Activated B cell treated with CpG ODN at 0.5 μM for 24 hours (primary cell): ENCODE data around the gene ZNF322. TPM values are rescaled to one million over a fixed set of nuclear protein-coding genes. Genes with fewer than 3 reads are reported as not detected.
A peak's percentile ranks its signal among the peaks of the same experiment; 100 is the strongest.

Source experiments
- ATAC-seq: fragments of 200-7000 bp; cut with Tn5 transposase; one replicate; pipeline ENCODE4 v1.10.0; 2021; ENCODE audit warnings: low read depth, mild to moderate bottlenecking, moderate library complexity
- CTCF ChIA-PET: fragments of 350-600 bp; sonication (Branson Sonifier 250); formaldehyde crosslinking; loops from one replicate; lab custom pipeline; 2021; ENCODE audit warnings: antibody characterized with exemption; lab: Charles Lee
- POLR2A ChIA-PET: fragments of 350-600 bp; sonication (Branson Sonifier 250); formaldehyde crosslinking; loops from one replicate; lab custom pipeline; 2021; ENCODE audit warnings: antibody characterized with exemption; lab: Charles Lee
- DNase-seq: peaks from one replicate; pipeline ENCODE4 v3.0.0; 2022
- H3K27ac Mint-ChIP-seq: one replicate; pipeline ENCODE4 v1.8.0; 2020; ENCODE audit warnings: mixed read lengths
- H3K27me3 Mint-ChIP-seq: one replicate; pipeline ENCODE4 v1.8.0; 2021; ENCODE audit warnings: mixed read lengths
- H3K36me3 Mint-ChIP-seq: one replicate; pipeline ENCODE4 v1.8.0; 2021; ENCODE audit warnings: low read depth, mixed read lengths
- H3K4me1 Mint-ChIP-seq: one replicate; pipeline ENCODE4 v1.8.0; 2021; ENCODE audit warnings: mixed read lengths
- H3K4me3 Mint-ChIP-seq: one replicate; pipeline ENCODE4 v1.8.0; 2020; ENCODE audit warnings: mild to moderate bottlenecking, mixed read lengths
- H3K9me3 Mint-ChIP-seq: one replicate; pipeline ENCODE4 v1.8.0; 2020; ENCODE audit warnings: mixed read lengths
- intact Hi-C: fragments of 100-400 bp; cut with micrococcal nuclease; formaldehyde crosslinking; loops from one replicate; pipeline ENCODE4 v1.15.1; 2024
- total RNA-seq: library from RNA; stranded (reverse); gene quantifications from 2 replicates; pipeline ENCODE4 v1.2.3, GENCODE V29; 2022
- TF ChIP-seq, protein P1 (sequence below): fragments of 200-600 bp; IDR thresholded peaks from one replicate; pipeline ENCODE4 v1.8.0; 2022; ENCODE audit warnings: antibody characterized with exemption, mild to moderate bottlenecking

The ZNF322 gene
- total RNA-seq, 1 donor from 2014 or later = 20.4 TPM

DNA sequence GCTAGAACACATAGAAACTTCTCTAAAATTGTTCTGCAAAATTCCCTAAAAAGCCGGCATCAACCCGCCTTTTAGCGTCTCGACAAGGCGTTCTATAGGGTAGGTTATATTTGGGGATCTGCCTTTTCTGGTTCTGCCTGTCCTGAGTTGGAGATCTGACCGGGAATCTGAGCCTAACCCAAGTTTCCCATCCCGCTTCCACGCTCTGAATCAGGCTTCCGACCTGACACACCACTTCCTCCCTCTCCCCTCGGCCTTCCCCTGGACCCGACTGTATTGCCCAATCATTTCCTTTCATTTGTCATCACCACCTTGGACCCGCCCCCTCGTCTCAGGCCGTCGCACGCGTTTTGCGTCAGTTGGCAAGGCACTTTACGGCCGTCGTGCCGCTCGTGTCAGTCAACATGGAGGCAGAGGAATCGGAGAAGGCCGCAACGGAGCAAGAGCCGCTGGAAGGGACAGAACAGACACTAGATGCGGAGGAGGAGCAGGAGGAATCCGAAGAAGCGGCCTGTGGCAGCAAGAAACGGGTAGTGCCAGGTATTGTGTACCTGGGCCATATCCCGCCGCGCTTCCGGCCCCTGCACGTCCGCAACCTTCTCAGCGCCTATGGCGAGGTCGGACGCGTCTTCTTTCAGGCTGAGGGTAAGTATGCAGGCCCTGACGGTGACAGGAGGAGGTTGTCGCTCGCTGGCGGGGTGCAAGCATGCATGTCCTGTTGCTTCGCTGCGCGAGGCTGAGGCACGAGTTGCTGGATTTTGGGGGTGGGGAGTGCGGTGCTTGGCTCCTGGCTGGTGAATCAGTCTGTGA, 62.8 kb downstream of the ZNF322 start, which contains the start of gene ABT1:
ABT1 (plus strand) TSS at position 375 of the 810 bp plus-strand sequence; CDS start at position 405, 30 bp downstream.
- DNase-seq (peak; percentile 91), ATAC-seq (peak; percentile 90)
- ChIA-PET POLR2A (interaction anchor here (0.6 to 2.3 kb wide), 6 partner anchors 28 to 1294 kb away, joined by 5 to 13 read pairs (median 8); a partner anchor contains a TSS), CTCF (interaction anchor here (0.8 to 3.4 kb wide), 4 partner anchors 43 to 473 kb away, joined by 3 to 23 read pairs (median 12); a partner anchor contains a TSS)
- Mint-ChIP-seq H3K4me1 (peaks cover 17% of the 10 kb centered on the region), H3K36me3 (peaks cover 28% of the 10 kb centered on the region), H3K27ac (no peak within 1 kb of the TSS), H3K27me3 (peaks cover 5% of the 10 kb centered on the region), H3K4me3 (no peak within 1 kb of the TSS), H3K9me3 (no peaks in the 10 kb centered on the region)
- TF ChIP-seq, protein P1, sequence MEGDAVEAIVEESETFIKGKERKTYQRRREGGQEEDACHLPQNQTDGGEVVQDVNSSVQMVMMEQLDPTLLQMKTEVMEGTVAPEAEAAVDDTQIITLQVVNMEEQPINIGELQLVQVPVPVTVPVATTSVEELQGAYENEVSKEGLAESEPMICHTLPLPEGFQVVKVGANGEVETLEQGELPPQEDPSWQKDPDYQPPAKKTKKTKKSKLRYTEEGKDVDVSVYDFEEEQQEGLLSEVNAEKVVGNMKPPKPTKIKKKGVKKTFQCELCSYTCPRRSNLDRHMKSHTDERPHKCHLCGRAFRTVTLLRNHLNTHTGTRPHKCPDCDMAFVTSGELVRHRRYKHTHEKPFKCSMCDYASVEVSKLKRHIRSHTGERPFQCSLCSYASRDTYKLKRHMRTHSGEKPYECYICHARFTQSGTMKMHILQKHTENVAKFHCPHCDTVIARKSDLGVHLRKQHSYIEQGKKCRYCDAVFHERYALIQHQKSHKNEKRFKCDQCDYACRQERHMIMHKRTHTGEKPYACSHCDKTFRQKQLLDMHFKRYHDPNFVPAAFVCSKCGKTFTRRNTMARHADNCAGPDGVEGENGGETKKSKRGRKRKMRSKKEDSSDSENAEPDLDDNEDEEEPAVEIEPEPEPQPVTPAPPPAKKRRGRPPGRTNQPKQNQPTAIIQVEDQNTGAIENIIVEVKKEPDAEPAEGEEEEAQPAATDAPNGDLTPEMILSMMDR = no peak
- intact Hi-C loops = loop anchor here (1.0 to 10.0 kb wide), 14 partner anchors 19 to 1540 kb away; partner anchors contain the start of gene ZNF184

DNA sequence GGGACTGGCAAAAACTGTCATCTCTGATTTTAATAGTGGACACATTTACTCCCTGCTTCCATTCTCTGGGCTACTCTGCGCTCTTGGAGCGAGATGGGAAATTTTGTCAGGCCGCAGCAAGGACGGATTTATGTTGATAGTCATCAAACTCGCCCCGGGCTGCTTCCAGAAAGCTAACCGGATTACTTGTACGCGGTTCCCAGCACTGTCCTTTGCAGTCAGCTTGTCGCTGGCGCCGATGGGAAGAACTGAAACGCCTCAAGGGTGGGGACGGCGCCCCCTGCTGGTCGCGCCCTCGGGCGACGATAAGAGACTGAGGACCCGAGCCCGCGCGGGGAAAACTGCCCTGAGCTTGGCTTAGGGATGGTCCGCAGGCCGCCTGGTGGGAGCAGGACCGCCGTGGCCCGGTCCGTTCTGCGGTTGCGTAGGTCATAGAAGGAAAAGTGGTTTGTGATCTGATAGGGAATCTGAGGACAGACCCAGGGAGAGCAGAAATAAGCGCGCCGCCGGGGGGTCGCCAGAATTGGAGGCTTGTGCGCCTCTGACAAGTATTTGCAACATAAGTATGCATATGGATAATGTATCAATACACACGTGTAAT, 63.8 kb downstream of the ZNF322 start:
- ATAC-seq = peak; percentile 56
- peaks cover 17% of the 10 kb centered on the region for H3K4me1 Mint-ChIP-seq
- intact Hi-C loops = loop anchor here (1.0 to 10.0 kb wide), 16 partner anchors 18 to 1541 kb away; partner anchors contain the start of gene ZNF184
- ChIA-PET CTCF (interaction anchor here (0.5 to 3.4 kb wide), 32 partner anchors 10 to 1242 kb away, joined by 3 to 37 read pairs (median 4); partner anchors contain the start of gene HMGN4), POLR2A (interaction anchor here (0.6 to 4.9 kb wide), 25 partner anchors 18 to 1241 kb away, joined by 3 to 15 read pairs (median 5); partner anchors contain the start of gene HMGN4)
- H3K36me3 Mint-ChIP-seq = peaks cover 28% of the 10 kb centered on the region
- no peaks in the 10 kb centered on the region for H3K9me3 Mint-ChIP-seq
- TF ChIP-seq, protein P1 = peak; percentile 86
- DNase-seq = peak; percentile 85
- H3K4me3 Mint-ChIP-seq = no peak overlapping the region
- H3K27me3 Mint-ChIP-seq = peaks cover 12% of the 10 kb centered on the region
- no peak overlapping the region for H3K27ac Mint-ChIP-seq

DNA sequence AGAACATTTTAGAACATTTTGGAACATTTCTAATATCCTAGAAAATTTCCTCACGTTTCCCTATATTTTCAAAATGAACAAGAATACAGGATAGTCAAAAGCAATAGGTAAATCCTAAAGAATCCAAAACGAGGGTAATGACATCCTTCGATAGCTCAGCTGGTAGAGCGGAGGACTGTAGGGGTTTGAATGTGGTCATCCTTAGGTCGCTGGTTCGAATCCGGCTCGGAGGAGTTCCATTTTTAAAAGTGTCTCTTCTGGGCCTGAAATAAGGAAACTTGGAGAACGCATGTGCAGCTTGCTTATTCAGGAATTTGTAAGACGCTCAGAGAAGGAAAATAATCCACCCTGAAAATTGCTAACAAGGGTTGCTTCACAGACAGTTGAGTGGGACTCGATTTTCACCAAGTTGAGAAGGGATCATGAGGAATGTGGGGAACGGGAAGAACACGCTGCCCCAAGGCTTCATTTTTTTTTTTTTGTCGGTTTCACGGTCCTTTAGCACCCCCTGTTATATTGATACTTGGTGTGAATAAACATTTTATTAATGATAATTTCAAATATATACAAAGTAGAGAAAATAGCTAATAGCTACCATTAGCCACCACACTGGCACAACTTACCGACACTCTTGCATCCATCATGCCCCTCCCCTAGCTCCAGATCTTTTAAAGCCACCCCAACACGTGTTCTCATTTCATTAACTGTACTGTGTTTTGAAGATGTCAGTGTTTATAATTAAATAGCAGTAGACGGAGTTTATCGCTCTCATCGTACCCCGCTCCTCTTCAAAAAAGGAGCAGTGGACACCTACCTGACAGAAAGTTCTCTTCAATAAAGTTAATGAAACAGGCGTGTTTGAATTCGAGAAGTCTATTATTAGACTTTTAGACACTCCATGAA, 64.6 kb downstream of the ZNF322 start:
- POLR2A ChIA-PET = interaction anchor here (0.7 to 4.9 kb wide), 24 partner anchors 17 to 1242 kb away, joined by 3 to 15 read pairs (median 5); partner anchors contain the start of gene HMGN4
- ATAC-seq (no peak), DNase-seq (no peak)
- Mint-ChIP-seq H3K4me1 (peaks cover 17% of the 10 kb centered on the region), H3K27ac (peak overlapping the region; percentile 5), H3K9me3 (no peaks in the 10 kb centered on the region), H3K4me3 (peak overlapping the region; percentile 19), H3K36me3 (peaks cover 20% of the 10 kb centered on the region), H3K27me3 (peaks cover 13% of the 10 kb centered on the region)
- CTCF ChIA-PET = interaction anchor here (0.5 to 3.4 kb wide), 28 partner anchors 10 to 1243 kb away, joined by 3 to 37 read pairs (median 4); partner anchors contain the start of gene HMGN4
- intact Hi-C loops = loop anchor here (1.0 to 10.0 kb wide), 6 partner anchors 23 to 1270 kb away; partner anchors contain the start of gene ZNF184
- TF ChIP-seq, protein P1 = no peak

DNA sequence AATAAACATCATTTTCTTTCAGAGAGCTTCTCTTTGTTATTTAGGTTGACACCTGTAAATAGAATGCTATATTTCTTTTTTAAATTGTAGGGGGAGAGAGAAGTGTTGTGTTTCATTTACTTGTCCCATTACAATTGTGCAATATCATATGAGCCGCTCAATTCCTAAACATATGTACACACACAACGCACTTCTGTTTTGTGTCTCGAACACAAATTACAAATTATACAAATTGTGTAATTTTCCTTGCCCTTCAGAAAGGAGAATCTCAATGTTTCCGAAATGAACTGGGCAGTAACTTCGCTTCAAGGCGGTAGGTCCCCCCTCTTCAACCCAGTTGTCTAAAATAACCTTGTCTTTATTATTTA, 65.4 kb downstream of the ZNF322 start:
- Mint-ChIP-seq H3K9me3 (no peaks in the 10 kb centered on the region), H3K36me3 (peaks cover 11% of the 10 kb centered on the region), H3K27ac (no peak overlapping the region), H3K27me3 (peaks cover 18% of the 10 kb centered on the region), H3K4me3 (no peak overlapping the region), H3K4me1 (peaks cover 13% of the 10 kb centered on the region)
- no peak for DNase-seq
- intact Hi-C loops = loop anchor here (10.0 kb wide), 2 partner anchors 881 to 1271 kb away; partner anchors contain the start of gene ZNF184
- ChIA-PET CTCF (interaction anchor here (1.6 to 3.4 kb wide), 4 partner anchors 23 to 435 kb away, joined by 4 to 37 read pairs (median 14); no protein-coding TSS in a partner anchor), POLR2A (interaction anchor here (0.6 to 4.9 kb wide), 3 partner anchors 16 to 408 kb away, joined by 3 to 15 read pairs (median 10); a partner anchor contains a TSS)
- TF ChIP-seq, protein P1 = no peak
- no peak for ATAC-seq
